ENCODE results near the gene FLOT1.
A peak's percentile ranks its signal among the peaks of the same experiment; 100 is the strongest.

Gene FLOT1

GRCh38 chr6:30712441-30712945, 30.0 kb downstream of the FLOT1 start:
- TF ChIP-seq CTCF (IDR thresholded peaks at IDR 0.05) = no peak
- no peak for DNase-seq (ENCODE audit: low spot score)
- Histone ChIP-seq H3K27ac (no peak overlapping the region), H3K4me3 (no peak overlapping the region)

- TF ChIP-seq CTCF (IDR thresholded peaks at IDR 0.05) = no peak
- no peak for DNase-seq (ENCODE audit: low spot score)
- H3K27ac ChIP-seq = no peak overlapping the region
Measured at GRCh38 chr6:30711758-30712380, 30.6 kb downstream of the FLOT1 start.

GRCh38 chr6:30709101-30709868, 33.2 kb downstream of the FLOT1 start:
- no peak overlapping the region for H3K27ac ChIP-seq
- DNase-seq (ENCODE audit: low spot score) = no peak

More at GRCh38 chr6:30711758-30712380, 30.6 kb downstream of the FLOT1 start:
- no peak overlapping the region for H3K4me3 ChIP-seq

GRCh38 chr6:30707281-30707850, 35.1 kb downstream of the FLOT1 start:
- no peak overlapping the region for H3K27ac ChIP-seq
- DNase-seq (ENCODE audit: low spot score) = peak; percentile 49
- no peak for TF ChIP-seq CTCF (IDR thresholded peaks at IDR 0.05)
- H3K4me3 ChIP-seq = no peak overlapping the region

More at GRCh38 chr6:30709101-30709868, 33.2 kb downstream of the FLOT1 start:
- no peak overlapping the region for H3K4me3 ChIP-seq
- no peak for TF ChIP-seq CTCF (IDR thresholded peaks at IDR 0.05)

GRCh38 chr6:30705620-30706019, 36.9 kb downstream of the FLOT1 start:
- no peak overlapping the region for H3K27ac ChIP-seq
- H3K4me3 ChIP-seq = no peak overlapping the region
- DNase-seq (ENCODE audit: low spot score) = peak; percentile 49
- TF ChIP-seq CTCF (IDR thresholded peaks at IDR 0.05) = no peak

GRCh38 chr6:30703821-30704220, 38.7 kb downstream of the FLOT1 start:
- DNase-seq (ENCODE audit: low spot score) = no peak
- H3K4me3 ChIP-seq = no peak overlapping the region

More at GRCh38 chr6:30703821-30704220, 38.7 kb downstream of the FLOT1 start:
- no peak overlapping the region for H3K27ac ChIP-seq
- TF ChIP-seq CTCF (IDR thresholded peaks at IDR 0.05) = no peak
